Effector memory CD8-positive, alpha-beta T cell (primary cell): ENCODE data around the gene IL6R.

Experiments
- ATAC-seq: fragments of 150-1000 bp; cut with Tn5 transposase; replicated peaks from 2 replicates; pipeline ENCODE4 v1.10.0; 2021; ENCODE audit warnings: mild to moderate bottlenecking, moderate library complexity
- DNase-seq, 3 experiments: peaks; one replicate each; pipeline ENCODE4 v3.0.0; 2021
- H3K27ac Mint-ChIP-seq, 2 donors: one replicate each; pipeline ENCODE4 v1.8.0; 2022; ENCODE audit warnings: mild to moderate bottlenecking in 2 of 2, mixed read lengths in 2 of 2, moderate library complexity in 2 of 2
- H3K27me3 Mint-ChIP-seq, 2 donors: one replicate each; pipeline ENCODE4 v1.8.0; 2022; ENCODE audit warnings: mixed read lengths in 2 of 2
- H3K36me3 Mint-ChIP-seq: one replicate; pipeline ENCODE4 v1.8.0; 2022; ENCODE audit warnings: mild to moderate bottlenecking, moderate library complexity, mixed read lengths; ENCODE audit not compliant: insufficient read depth
- H3K4me1 Mint-ChIP-seq, 2 donors: one replicate each; pipeline ENCODE4 v1.8.0; 2022; ENCODE audit warnings: low read depth in 2 of 2, mixed read lengths in 2 of 2
- H3K4me3 Mint-ChIP-seq, 2 donors: one replicate each; pipeline ENCODE4 v1.8.0; 2022; ENCODE audit warnings: mild to moderate bottlenecking in 2 of 2, mixed read lengths in 2 of 2, moderate library complexity in 2 of 2
- H3K9me3 Mint-ChIP-seq, 2 donors: one replicate each; pipeline ENCODE4 v1.8.0; 2022; ENCODE audit warnings: mixed read lengths in 2 of 2

The IL6R gene

DNA sequence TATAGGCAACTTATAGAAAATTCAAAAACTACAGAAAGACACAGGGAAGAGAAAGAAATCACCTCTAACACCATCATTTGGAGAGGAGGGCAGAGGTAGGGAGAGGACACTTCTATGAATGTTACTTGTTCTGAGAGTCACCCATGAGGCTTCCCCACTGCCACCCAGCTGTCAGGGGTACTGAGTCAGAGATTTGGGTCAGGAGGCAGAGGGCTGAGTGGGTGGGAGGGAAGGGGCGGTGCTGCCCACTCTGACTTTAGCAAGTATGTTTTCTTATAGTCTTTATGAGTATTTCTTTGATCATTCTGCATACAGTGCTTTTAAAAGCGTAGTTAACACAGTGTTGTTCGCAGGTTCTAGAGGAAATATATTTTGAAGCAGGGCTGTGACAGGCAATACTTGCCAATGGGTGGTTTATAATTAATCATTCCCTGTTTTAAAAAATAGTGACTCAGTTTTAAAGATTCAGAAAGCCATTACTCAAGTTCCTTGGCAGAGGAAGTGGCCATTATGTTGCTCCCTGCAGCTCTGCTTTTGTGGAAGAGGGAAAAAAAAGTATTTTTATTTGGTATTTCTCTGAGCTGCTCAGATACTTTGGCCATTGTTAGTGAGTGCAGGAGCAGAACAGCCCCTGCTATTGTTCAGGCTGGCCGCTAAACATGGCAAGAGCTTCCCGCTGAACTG, 18.3 kb downstream of the IL6R start:
- no peak overlapping the region for H3K4me3 Mint-ChIP-seq
- no peaks in the 10 kb centered on the region for H3K9me3 Mint-ChIP-seq
- no peak for ATAC-seq
- H3K27me3 Mint-ChIP-seq = no peaks in the 10 kb centered on the region
- no peak for DNase-seq
- H3K4me1 Mint-ChIP-seq = peaks cover 3 to 21% of the 10 kb centered on the region in 2 donors
- no peak overlapping the region for H3K27ac Mint-ChIP-seq
- peaks cover 3% of the 10 kb centered on the region for H3K36me3 Mint-ChIP-seq

DNA sequence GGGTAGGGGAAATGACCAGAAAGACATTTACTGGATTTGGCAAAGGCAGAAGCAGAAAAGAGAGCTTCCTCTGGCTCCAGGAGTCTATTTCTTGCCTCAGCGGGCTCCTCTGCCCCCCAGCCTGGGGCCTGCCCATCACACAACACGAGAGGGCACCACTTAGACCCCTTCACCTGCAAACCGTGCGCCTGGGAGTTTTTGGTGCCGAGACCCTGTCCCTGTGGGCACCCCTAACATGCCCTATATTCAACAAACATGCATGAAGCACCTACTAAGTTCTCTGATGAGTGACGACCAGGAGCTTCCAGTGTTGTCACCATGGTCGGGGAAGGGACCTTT, 18.8 kb downstream of the IL6R start:
- H3K4me3 Mint-ChIP-seq = no peak overlapping the region
- H3K9me3 Mint-ChIP-seq = no peaks in the 10 kb centered on the region
- peaks cover 2% of the 10 kb centered on the region for H3K36me3 Mint-ChIP-seq
- H3K27ac Mint-ChIP-seq = no peak overlapping the region
- H3K27me3 Mint-ChIP-seq = no peaks in the 10 kb centered on the region
- DNase-seq (no peak), ATAC-seq (no peak)
- peaks cover 3 to 17% of the 10 kb centered on the region in 2 donors for H3K4me1 Mint-ChIP-seq

DNA sequence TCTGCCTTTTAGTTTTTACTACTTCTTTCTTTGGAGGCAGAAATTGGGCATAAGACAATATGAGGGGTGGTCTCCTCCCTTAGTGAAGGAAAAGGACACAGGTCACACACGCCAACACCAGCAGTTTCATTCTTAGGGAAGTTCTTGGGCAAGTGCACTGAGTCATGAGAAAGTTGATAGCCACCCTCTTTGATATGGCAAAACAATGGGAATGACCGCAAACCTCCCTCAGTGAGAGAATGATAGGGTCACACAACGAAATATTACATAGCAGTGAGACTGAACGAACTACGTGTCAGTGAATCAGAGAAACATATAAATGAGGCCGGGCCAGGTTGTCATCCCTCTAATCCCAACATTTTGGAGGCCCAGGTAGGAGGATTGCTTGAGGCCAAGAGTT, 20.0 kb downstream of the IL6R start:
- Mint-ChIP-seq H3K9me3 (no peaks in the 10 kb centered on the region), H3K4me3 (no peak overlapping the region), H3K36me3 (peaks cover 2% of the 10 kb centered on the region), H3K27me3 (no peaks in the 10 kb centered on the region), H3K4me1 (peaks cover 3 to 5% of the 10 kb centered on the region in 2 donors), H3K27ac (peak overlapping the region in 1 of 2 donors; percentile 8)
- ATAC-seq (no peak), DNase-seq (no peak)

DNA sequence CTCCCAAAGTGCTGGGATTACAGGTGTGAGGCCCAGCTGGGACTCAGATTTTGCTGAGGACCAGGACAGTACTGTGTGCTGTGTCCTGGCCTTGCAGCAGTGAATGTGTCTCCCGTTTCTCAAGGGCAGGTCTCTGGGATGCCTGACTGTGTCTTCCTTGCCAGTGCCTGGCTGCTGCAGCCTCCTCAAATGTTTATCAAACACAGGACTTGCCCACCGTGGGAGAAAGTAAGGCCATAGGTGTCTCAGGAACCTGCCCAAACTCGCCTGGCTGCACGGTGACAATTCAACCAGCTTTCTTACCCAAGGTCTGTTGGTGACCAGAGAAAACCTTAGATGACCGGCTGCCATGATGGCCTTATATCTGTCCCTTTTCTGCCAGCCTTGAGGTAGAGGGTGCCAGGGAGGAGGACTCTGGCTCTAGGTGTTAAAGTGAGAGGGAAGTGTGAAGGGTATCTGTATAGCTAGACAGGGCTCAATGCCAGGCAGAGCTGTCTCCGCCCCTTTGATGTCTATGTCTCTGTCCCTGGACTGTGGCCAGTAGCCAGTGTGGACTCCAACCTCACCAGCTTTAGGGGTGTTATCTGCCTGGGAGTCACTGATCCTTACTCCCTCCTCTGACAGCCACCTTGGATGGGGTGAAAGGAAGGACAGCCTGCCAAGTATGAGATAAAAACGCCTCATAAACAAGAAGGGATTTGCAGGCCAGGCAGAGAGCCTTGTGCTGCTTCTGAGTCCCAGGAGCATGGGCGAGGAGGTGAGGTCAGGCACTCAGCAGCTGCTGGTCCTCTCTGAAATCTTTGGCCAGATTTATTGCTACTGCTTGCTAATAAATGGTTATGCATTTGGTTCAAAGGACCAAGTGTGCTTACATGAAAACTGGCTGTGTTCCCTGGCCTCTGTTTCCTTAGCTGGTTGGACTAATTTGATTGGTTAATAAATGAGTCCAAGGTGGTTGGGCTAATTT, 22.3 kb downstream of the IL6R start:
- DNase-seq (no peak), ATAC-seq (no peak)
- Mint-ChIP-seq H3K4me1 (peaks cover 11 to 14% of the 10 kb centered on the region in 2 donors), H3K9me3 (no peaks in the 10 kb centered on the region), H3K27ac (peak overlapping the region; percentile 32 to 38), H3K27me3 (no peaks in the 10 kb centered on the region), H3K36me3 (peaks cover 6% of the 10 kb centered on the region), H3K4me3 (no peak overlapping the region)

DNA sequence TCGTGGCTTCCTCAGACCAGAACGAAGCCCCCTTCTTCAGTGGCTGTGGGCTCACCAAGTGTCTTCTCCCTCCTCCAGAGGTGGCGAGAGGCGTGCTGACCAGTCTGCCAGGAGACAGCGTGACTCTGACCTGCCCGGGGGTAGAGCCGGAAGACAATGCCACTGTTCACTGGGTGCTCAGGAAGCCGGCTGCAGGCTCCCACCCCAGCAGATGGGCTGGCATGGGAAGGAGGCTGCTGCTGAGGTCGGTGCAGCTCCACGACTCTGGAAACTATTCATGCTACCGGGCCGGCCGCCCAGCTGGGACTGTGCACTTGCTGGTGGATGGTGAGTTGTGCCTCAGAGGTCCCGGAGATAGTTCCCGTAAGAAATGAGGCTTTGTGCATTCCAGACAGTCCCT, 24.0 kb downstream of the IL6R start:
- Mint-ChIP-seq H3K9me3 (no peaks in the 10 kb centered on the region), H3K36me3 (peaks cover 11% of the 10 kb centered on the region), H3K4me1 (peaks cover 14 to 16% of the 10 kb centered on the region in 2 donors), H3K27me3 (no peaks in the 10 kb centered on the region), H3K27ac (no peak overlapping the region), H3K4me3 (no peak overlapping the region)
- no peak for ATAC-seq
- no peak for DNase-seq

DNA sequence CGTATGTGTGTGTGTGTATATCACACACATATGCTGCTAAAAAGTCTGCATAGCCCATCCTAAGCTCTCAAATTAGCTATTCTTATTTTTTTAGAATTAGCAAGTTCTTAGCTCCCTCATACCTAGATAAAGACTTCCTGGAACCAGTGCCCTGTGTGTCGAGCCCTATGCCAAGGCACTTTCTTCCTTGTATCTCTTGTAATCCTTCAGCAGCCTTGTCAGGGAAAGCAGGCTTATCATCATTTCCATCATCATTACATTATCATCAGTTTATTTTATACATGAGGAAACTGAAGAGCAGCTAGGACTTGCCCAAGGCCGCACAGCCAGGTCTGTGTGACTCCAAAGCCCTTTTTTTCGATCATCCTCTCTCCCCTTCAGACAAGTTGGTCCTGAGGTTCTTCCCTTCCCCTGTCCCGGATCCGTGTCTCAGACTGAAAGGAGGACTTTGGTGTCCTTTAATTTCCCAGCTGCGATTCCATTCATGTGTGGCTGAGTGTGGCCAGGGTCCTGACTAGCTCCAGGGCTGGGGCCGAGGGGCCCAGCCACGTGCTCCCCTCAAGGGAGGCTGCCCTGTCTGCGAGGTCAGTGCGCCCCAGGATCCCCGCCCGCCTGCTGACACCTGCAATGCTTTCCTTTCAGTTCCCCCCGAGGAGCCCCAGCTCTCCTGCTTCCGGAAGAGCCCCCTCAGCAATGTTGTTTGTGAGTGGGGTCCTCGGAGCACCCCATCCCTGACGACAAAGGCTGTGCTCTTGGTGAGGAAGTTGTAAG, 24.9 kb downstream of the IL6R start:
- H3K9me3 Mint-ChIP-seq = no peaks in the 10 kb centered on the region
- H3K4me1 Mint-ChIP-seq = peaks cover 14% of the 10 kb centered on the region in 2 donors
- ATAC-seq = no peak
- no peaks in the 10 kb centered on the region for H3K27me3 Mint-ChIP-seq
- H3K36me3 Mint-ChIP-seq = peaks cover 11% of the 10 kb centered on the region
- DNase-seq = no peak
- H3K27ac Mint-ChIP-seq = peak overlapping the region; percentile 38 to 44
- no peak overlapping the region for H3K4me3 Mint-ChIP-seq

DNA sequence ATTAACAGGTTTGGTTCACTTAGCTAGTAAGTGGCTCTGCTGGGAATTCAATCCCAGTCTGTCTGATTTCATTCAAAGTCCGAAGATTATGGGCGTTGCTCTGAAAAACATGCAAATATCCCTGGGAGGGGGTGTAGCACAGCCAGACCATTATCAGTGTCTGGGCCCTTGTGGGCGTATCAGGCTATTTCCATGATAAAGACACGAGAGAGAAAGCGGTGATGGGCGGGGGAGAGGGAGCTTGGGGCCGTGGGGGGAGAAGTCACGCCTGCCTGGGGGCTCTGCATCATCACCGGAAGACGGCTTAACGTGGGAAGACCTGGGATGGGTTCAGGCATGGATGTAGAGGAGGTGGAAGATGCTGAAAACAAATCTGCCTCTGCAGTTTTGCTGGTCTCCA, 25.8 kb downstream of the IL6R start:
- ATAC-seq = no peak
- Mint-ChIP-seq H3K4me3 (no peak overlapping the region), H3K36me3 (peaks cover 9% of the 10 kb centered on the region), H3K9me3 (no peaks in the 10 kb centered on the region), H3K4me1 (peaks cover 13 to 14% of the 10 kb centered on the region in 2 donors), H3K27ac (peak overlapping the region; percentile 21 to 44), H3K27me3 (no peaks in the 10 kb centered on the region)
- DNase-seq = no peak

DNA sequence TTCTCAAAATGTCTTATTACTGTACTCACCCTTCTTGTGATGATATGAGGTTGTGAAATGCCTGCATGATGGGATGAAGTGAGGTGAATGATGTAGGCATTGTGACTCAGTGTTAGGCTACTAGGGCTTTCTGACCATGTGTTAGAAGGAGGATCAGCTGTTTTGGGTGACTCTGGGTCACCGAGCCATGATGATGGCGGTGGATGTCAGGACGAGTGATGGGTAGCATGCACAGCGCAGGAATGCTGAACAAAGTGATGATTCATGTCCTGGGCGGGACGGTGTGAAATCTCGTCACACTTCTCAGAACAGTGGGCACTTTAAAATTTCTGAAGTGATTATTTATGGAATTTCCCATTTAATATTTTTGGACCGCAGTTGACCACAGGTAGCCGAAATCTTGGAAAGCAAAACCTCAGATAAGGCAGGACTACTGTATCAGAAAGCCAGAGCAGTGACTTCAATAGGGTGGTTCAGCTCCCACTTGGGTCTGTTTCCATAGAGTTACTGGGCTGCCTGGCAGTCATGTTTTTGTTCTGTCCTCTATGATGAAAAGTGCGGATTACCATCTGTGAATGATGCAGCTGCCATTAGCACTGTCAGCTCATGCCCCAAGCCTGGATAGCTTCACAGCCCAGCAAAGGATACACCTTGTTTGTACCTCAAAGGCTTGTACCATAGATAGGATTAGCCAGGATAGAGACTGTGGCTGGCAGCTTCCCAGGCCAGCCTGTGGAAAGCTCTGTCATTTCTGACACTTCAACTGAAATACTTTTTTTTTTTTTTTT, 26.6 kb downstream of the IL6R start:
- peak; percentile 90 for ATAC-seq
- Mint-ChIP-seq H3K36me3 (peaks cover 10% of the 10 kb centered on the region), H3K9me3 (no peaks in the 10 kb centered on the region), H3K4me3 (peak overlapping the region; percentile 25 to 59), H3K27ac (peak overlapping the region; percentile 17 to 21), H3K27me3 (no peaks in the 10 kb centered on the region), H3K4me1 (peaks cover 11 to 14% of the 10 kb centered on the region in 2 donors)
- peak in 2 of 3 experiments; percentile 20 to 25 for DNase-seq

DNA sequence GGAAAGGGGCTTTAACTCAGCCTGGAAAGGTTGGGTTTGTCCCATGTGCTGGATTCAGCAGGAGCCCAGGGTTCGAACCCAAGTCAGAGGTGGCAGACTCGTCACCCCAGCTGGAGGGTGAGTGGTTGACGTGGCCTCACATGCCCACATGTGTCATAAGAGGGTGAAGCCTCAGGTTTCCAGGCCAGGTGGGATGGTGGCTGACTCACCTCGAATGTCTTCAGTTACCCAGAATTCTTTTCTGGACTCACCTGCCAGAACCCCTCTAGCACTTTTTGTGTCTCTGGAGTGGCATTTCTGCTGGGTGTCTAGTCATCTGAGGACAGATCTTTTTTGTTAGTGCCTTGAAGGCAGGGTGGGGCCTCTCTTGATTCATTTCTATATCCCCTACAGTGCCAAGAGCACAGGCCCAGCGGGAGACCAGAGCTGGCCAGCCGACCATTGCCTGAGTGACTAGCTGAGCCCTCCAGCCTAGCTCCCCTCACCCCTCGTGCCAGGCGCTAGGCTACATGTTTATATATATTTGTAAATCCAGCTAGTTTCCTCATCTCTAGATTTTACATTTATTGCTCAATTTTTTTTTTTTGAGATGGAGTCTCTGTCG, 28.1 kb downstream of the IL6R start:
- H3K36me3 Mint-ChIP-seq = peaks cover 13% of the 10 kb centered on the region
- no peaks in the 10 kb centered on the region for H3K9me3 Mint-ChIP-seq
- no peak overlapping the region for H3K27ac Mint-ChIP-seq
- ATAC-seq (no peak), DNase-seq (no peak)
- H3K27me3 Mint-ChIP-seq = no peaks in the 10 kb centered on the region
- H3K4me1 Mint-ChIP-seq = peaks cover 11 to 17% of the 10 kb centered on the region in 2 donors
- H3K4me3 Mint-ChIP-seq = no peak overlapping the region

DNA sequence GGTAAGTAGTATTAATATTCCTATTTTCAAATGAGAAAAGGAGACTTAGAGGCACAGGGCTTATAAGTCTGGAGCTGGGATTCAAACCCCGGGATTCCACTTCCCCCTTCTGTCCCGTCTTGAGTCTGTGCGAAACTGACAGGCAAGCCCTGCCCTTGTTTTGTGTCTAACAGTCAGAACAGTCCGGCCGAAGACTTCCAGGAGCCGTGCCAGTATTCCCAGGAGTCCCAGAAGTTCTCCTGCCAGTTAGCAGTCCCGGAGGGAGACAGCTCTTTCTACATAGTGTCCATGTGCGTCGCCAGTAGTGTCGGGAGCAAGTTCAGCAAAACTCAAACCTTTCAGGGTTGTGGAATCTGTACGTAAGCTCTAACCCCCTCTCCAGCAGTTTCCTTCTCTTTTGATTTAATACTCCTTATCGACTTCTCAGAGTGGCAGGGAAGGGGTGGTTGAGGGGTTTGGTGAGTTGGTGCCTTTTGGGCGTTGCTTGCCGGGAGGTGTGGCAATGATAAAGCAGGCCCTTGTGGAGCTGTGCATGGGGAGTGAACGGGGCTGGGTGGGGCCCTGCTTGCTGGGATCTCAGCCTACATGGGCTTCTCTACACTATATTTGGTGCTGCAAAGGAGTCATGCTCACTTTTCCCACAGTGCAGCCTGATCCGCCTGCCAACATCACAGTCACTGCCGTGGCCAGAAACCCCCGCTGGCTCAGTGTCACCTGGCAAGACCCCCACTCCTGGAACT, 29.4 kb downstream of the IL6R start:
- Mint-ChIP-seq H3K27ac (no peak overlapping the region), H3K36me3 (peaks cover 13% of the 10 kb centered on the region), H3K9me3 (no peaks in the 10 kb centered on the region), H3K4me3 (no peak overlapping the region), H3K4me1 (peaks cover 12 to 22% of the 10 kb centered on the region in 2 donors), H3K27me3 (no peaks in the 10 kb centered on the region)
- DNase-seq (no peak), ATAC-seq (no peak)

DNA sequence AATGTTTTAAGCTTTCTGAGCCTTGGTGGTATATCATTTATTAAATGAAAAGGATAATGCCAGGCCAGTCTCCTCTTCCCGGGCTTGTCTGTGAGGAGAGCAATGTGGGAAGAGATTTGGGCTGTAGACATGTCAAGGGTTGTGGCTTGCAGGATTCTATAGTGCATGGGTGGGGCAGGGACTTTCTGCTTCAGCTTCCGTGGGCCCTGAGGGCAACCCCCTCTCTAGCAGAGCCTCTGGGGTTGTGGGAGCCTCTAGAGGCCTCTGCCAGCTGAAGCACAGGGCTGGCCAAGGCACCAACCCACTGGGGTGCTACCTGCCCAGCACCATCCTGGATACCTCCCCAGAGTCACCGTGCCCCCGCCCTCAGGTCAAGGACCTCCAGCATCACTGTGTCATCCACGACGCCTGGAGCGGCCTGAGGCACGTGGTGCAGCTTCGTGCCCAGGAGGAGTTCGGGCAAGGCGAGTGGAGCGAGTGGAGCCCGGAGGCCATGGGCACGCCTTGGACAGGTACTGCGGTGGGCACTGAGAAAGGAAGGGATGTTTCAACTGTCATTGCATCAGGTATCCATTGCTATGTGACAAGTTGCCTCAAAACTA, 30.6 kb downstream of the IL6R start:
- DNase-seq (no peak), ATAC-seq (no peak)
- no peaks in the 10 kb centered on the region for H3K9me3 Mint-ChIP-seq
- H3K4me1 Mint-ChIP-seq = peaks cover 14 to 25% of the 10 kb centered on the region in 2 donors
- H3K27ac Mint-ChIP-seq = no peak overlapping the region
- no peak overlapping the region for H3K4me3 Mint-ChIP-seq
- H3K36me3 Mint-ChIP-seq = peaks cover 13% of the 10 kb centered on the region
- H3K27me3 Mint-ChIP-seq = no peaks in the 10 kb centered on the region

DNA sequence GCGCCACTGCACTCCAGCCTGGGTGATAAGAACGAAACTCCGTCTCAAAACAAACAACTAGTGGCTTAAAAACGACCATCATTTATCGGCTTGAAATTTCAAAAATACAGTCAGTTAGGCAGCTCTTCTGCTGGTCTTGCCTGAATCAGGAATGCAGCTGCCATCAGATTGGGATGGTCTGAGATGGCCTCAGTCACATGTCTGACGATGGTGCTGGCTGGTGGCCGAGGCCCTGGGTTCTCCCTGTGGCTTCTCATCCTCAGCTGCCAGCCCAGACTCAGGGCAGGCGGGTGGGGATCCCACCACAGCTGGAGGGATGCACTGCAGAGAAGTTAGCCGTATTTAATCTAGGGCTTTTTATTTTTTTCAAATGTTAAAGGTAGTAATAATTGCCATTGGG, 31.3 kb downstream of the IL6R start:
- H3K4me1 Mint-ChIP-seq = peaks cover 9 to 20% of the 10 kb centered on the region in 2 donors
- no peak for ATAC-seq

More for the DNA sequence above, 31.3 kb downstream of the IL6R start:
- peaks cover 0 to 1% of the 10 kb centered on the region in 2 donors for H3K27me3 Mint-ChIP-seq
- H3K4me3 Mint-ChIP-seq = no peak overlapping the region
- H3K36me3 Mint-ChIP-seq = peaks cover 13% of the 10 kb centered on the region
- peak overlapping the region in 1 of 2 donors; percentile 38 for H3K27ac Mint-ChIP-seq
- DNase-seq = no peak
- no peaks in the 10 kb centered on the region for H3K9me3 Mint-ChIP-seq
